ENCODE measurements around the gene ARID1B. TPM values are rescaled to one million over a fixed set of nuclear protein-coding genes. Genes with fewer than 3 reads are reported as not detected.
A peak's percentile ranks its signal among the peaks of the same experiment; 100 is the strongest.
"Not testable (repeated sequence)": the region's sequence is repeated elsewhere in the genome, so short reads cannot be mapped to it uniquely, and the experiment has no call there.

Gene ARID1B
- total RNA-seq, 5 donors from 2014 or later (not counting 1 experiment from before 2014, with no cell fraction given) = 103 to 161 (median 108) TPM

GRCh38 chr6:156943816-156944215, 166.6 kb downstream of the ARID1B start:
- Histone ChIP-seq H3K4me1 (ENCODE audit: control insufficient read depth in 1 of 2, extremely low read depth in 1 of 2, insufficient read depth in 2 of 2, low read length in 2 of 2) (peaks cover 0 to 9% of the 10 kb centered on the region in 2 experiments), H3K9me3 (no peaks in the 10 kb centered on the region), H3K27me3 (replicated peaks in 1 of 2; ENCODE audit: control insufficient read depth in 2 of 2, extremely low read depth in 1 of 2, insufficient read depth in 2 of 2, low read length in 1 of 2) (no peaks in the 10 kb centered on the region), H3K36me3 (ENCODE audit: control insufficient read depth in 2 of 2, extremely low read depth in 1 of 2, insufficient read depth in 1 of 2, low read length in 1 of 2) (no peaks in the 10 kb centered on the region), H3K4me3 (ENCODE audit: control insufficient read depth in 1 of 2, extremely low read depth in 1 of 2, low read length in 1 of 2) (no peak overlapping the region), H3K27ac (ENCODE audit: low read length) (no peak overlapping the region)
- no peak for DNase-seq
- CTCF ChIA-PET = interaction anchor here in 1 of 2 donors (0.6 to 0.9 kb wide), 3 partner anchors 8 to 155 kb away, joined by 3 to 4 read pairs (median 3); no protein-coding TSS in a partner anchor
- Mint-ChIP-seq H3K4me3 (no peak overlapping the region), H3K36me3 (no peaks in the 10 kb centered on the region), H3K27me3 (no peaks in the 10 kb centered on the region), H3K4me1 (peaks cover 66 to 76% (median 68%) of the 10 kb centered on the region in 3 donors), H3K27ac (no peak overlapping the region), H3K9me3 (no peaks in the 10 kb centered on the region)
- no peak for ATAC-seq (replicated peaks in 1 of 4)
- 100% methylated on average over 2 of the region's 4 CpGs for WGBS (ENCODE audit: insufficient coverage)
- POLR2A ChIA-PET = no interaction called here

DNA sequence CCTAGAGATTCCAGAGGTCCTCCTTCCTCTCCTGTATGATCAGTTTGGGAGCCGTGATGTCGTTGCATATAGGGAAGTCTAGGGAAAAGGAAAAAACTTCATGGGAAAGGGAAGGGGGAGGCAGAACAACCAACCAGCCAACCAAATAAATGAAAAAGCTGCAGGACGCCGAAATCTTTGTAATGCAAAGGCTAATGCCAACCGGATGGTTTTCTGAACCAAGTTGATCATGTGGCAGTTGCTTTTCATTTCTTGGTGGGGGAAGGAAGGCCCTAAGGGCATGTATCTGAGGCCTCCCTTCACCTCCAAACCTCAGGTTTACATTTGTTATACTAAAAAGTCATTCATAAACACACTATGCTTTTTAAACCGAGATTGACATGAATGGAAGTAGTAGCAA, 167.2 kb downstream of the ARID1B start:
- Histone ChIP-seq H3K9me3 (no peaks in the 10 kb centered on the region), H3K36me3 (ENCODE audit: control insufficient read depth in 2 of 2, extremely low read depth in 1 of 2, insufficient read depth in 1 of 2, low read length in 1 of 2) (no peaks in the 10 kb centered on the region), H3K4me1 (ENCODE audit: control insufficient read depth in 1 of 2, extremely low read depth in 1 of 2, insufficient read depth in 2 of 2, low read length in 2 of 2) (peaks cover 0 to 9% of the 10 kb centered on the region in 2 experiments), H3K4me3 (ENCODE audit: control insufficient read depth in 1 of 2, extremely low read depth in 1 of 2, low read length in 1 of 2) (no peak overlapping the region), H3K27ac (ENCODE audit: low read length) (no peak overlapping the region), H3K27me3 (replicated peaks in 1 of 2; ENCODE audit: control insufficient read depth in 2 of 2, extremely low read depth in 1 of 2, insufficient read depth in 2 of 2, low read length in 1 of 2) (no peaks in the 10 kb centered on the region)
- no peaks in the 10 kb centered on the region for H3K36me3 Mint-ChIP-seq
- no peak overlapping the region for H3K27ac Mint-ChIP-seq
- H3K4me3 Mint-ChIP-seq = no peak overlapping the region
- ChIA-PET CTCF (interaction anchor here in 1 of 2 donors (0.6 kb wide), 1 partner anchor 63 kb away, joined by 4 read pairs; no protein-coding TSS in a partner anchor), POLR2A (no interaction called here)
- no peak for ATAC-seq (replicated peaks in 1 of 4)
- WGBS (ENCODE audit: insufficient coverage) = 100% methylated on average over 1 of the region's 6 CpGs
- no peaks in the 10 kb centered on the region for H3K9me3 Mint-ChIP-seq
- H3K27me3 Mint-ChIP-seq = no peaks in the 10 kb centered on the region
- DNase-seq = no peak
- H3K4me1 Mint-ChIP-seq = peaks cover 68 to 78% (median 70%) of the 10 kb centered on the region in 3 donors

DNA sequence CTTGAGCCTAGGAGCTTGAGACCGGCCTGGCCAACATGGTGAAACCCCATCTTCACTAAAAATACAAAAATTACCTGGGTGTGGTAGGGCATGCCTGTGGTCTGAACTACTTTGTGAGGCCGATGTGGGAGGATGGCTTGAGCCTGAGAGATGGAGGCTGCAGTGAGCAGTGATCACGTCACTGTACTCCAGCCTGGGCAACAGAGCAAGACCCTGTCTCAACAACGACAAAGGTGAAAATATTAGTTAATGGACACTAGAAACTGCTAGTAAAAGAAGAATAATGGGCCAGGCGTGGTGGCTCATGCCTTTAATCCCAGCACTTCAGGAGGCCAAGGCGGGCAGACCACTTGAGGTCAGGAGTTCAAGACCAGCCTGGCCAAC, 168.6 kb downstream of the ARID1B start:
- H3K27me3 Mint-ChIP-seq = not testable (repeated sequence)

DNA sequence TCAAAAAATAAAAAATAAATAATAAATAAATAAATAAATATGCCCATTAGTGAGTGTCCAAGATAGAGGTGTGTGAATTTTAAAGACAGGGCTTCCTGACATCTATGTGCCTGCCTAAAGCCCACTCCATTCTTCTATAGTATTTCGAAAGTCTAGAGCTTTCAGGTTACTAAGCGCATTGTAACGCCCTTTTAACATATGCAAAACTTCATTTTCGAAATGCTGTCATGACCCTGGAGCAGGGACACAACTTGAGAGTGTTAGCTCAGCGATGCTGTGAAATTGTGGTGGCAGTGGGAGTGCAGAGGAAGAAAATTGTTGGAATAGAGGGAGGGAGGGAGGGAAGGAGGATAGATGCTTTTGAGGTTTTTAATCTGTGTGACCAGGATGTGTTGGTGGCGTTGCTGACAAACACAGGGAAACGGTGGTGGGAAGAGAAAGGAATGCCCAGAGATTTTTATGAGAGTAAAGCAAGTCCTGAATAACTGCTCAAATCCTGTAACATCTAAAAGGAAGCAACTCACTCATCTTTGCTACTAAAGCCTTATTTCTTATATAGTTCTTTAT, 169.3 kb downstream of the ARID1B start:
- Mint-ChIP-seq H3K4me3 (no peak overlapping the region), H3K27me3 (no peaks in the 10 kb centered on the region), H3K4me1 (peaks cover 61 to 76% (median 61%) of the 10 kb centered on the region in 3 donors), H3K36me3 (no peaks in the 10 kb centered on the region), H3K9me3 (no peaks in the 10 kb centered on the region), H3K27ac (no peak overlapping the region)
- H3K27me3 ChIP-seq (replicated peaks in 1 of 2; ENCODE audit: control insufficient read depth in 2 of 2, extremely low read depth in 1 of 2, insufficient read depth in 2 of 2, low read length in 1 of 2) = no peaks in the 10 kb centered on the region
- H3K27ac ChIP-seq (ENCODE audit: low read length) = no peak overlapping the region
- 100% methylated on average over 2 of the region's 7 CpGs for WGBS (ENCODE audit: insufficient coverage)
- H3K36me3 ChIP-seq (ENCODE audit: control insufficient read depth in 2 of 2, extremely low read depth in 1 of 2, insufficient read depth in 1 of 2, low read length in 1 of 2) = no peaks in the 10 kb centered on the region
- POLR2A ChIA-PET = interaction anchor here in 1 of 2 donors (0.6 kb wide), 1 partner anchor 312 kb away, joined by 8 read pairs; no protein-coding TSS in a partner anchor
- DNase-seq (no peak), ATAC-seq (replicated peaks in 1 of 4) (no peak)
- CTCF ChIA-PET = interaction anchor here in 1 of 2 donors (0.9 kb wide), 1 partner anchor 1780 kb away, joined by 4 read pairs; no protein-coding TSS in a partner anchor
- H3K4me1 ChIP-seq (ENCODE audit: control insufficient read depth in 1 of 2, extremely low read depth in 1 of 2, insufficient read depth in 2 of 2, low read length in 2 of 2) = peaks cover 0 to 9% of the 10 kb centered on the region in 2 experiments
- H3K4me3 ChIP-seq (ENCODE audit: control insufficient read depth in 1 of 2, extremely low read depth in 1 of 2, low read length in 1 of 2) = no peak overlapping the region
- H3K9me3 ChIP-seq = no peaks in the 10 kb centered on the region

More for the DNA sequence above, 168.6 kb downstream of the ARID1B start:
- H3K4me1 ChIP-seq (ENCODE audit: control insufficient read depth in 1 of 2, extremely low read depth in 1 of 2, insufficient read depth in 2 of 2, low read length in 2 of 2); ATAC-seq (replicated peaks in 1 of 4); H3K27ac ChIP-seq (ENCODE audit: low read length); H3K27me3 ChIP-seq (replicated peaks in 1 of 2; ENCODE audit: control insufficient read depth in 2 of 2, extremely low read depth in 1 of 2, insufficient read depth in 2 of 2, low read length in 1 of 2); H3K4me3 ChIP-seq (ENCODE audit: control insufficient read depth in 1 of 2, extremely low read depth in 1 of 2, low read length in 1 of 2); POLR2A ChIA-PET; H3K9me3 ChIP-seq; H3K9me3 Mint-ChIP-seq; H3K4me3 Mint-ChIP-seq; H3K36me3 Mint-ChIP-seq; DNase-seq; H3K36me3 ChIP-seq (ENCODE audit: control insufficient read depth in 2 of 2, extremely low read depth in 1 of 2, insufficient read depth in 1 of 2, low read length in 1 of 2): not testable (repeated sequence)
- peaks cover 66 to 83% (median 66%) of the 10 kb centered on the region in 3 donors for H3K4me1 Mint-ChIP-seq
- 94% methylated on average over 3 of the region's 6 CpGs for WGBS (ENCODE audit: insufficient coverage)
- peak overlapping the region in 1 of 2 donors; percentile 6 for H3K27ac Mint-ChIP-seq
- CTCF ChIA-PET = interaction anchor here in 1 of 2 donors (0.9 kb wide), 1 partner anchor 1780 kb away, joined by 4 read pairs; no protein-coding TSS in a partner anchor

DNA sequence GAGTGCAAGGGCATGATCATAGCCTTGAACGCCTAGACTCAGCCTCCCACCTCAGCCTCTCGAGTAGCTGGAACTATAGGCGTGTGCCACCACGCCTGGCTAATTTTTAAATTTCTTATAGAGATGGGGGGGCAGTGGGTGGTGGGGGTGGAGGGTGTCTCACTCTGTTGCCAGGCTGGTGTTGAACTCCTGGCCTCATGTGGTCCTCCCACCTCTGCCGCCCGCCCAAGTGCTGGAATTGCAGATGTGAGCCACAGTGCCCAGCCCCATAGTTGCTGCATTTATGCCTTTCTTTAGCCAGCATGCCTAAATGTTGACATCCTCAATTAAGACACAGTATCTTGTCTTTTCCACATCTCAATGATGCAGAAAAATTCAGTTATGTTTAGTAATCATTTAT, 171.1 kb downstream of the ARID1B start:
- ChIA-PET POLR2A (interaction anchor here in 1 of 2 donors (0.5 kb wide), 1 partner anchor 17 kb away, joined by 5 read pairs; no protein-coding TSS in a partner anchor), CTCF (no interaction called here)
- peaks cover 0 to 15% of the 10 kb centered on the region in 2 experiments for H3K4me1 ChIP-seq (ENCODE audit: control insufficient read depth in 1 of 2, extremely low read depth in 1 of 2, insufficient read depth in 2 of 2, low read length in 2 of 2)
- no peaks in the 10 kb centered on the region for H3K36me3 ChIP-seq (ENCODE audit: control insufficient read depth in 2 of 2, extremely low read depth in 1 of 2, insufficient read depth in 1 of 2, low read length in 1 of 2)
- no peaks in the 10 kb centered on the region for H3K27me3 ChIP-seq (replicated peaks in 1 of 2; ENCODE audit: control insufficient read depth in 2 of 2, extremely low read depth in 1 of 2, insufficient read depth in 2 of 2, low read length in 1 of 2)
- no CpG with 5 or more reads among the region's 6 CpGs for WGBS (ENCODE audit: insufficient coverage)
- Mint-ChIP-seq H3K27me3 (no peaks in the 10 kb centered on the region), H3K9me3 (no peaks in the 10 kb centered on the region), H3K36me3 (no peaks in the 10 kb centered on the region), H3K4me1 (peaks cover 61 to 68% (median 62%) of the 10 kb centered on the region in 3 donors), H3K4me3 (no peak overlapping the region), H3K27ac (no peak overlapping the region)
- DNase-seq (no peak), ATAC-seq (replicated peaks in 1 of 4) (no peak)
- no peak overlapping the region for H3K27ac ChIP-seq (ENCODE audit: low read length)
- H3K4me3 ChIP-seq (ENCODE audit: control insufficient read depth in 1 of 2, extremely low read depth in 1 of 2, low read length in 1 of 2) = no peak overlapping the region
- no peaks in the 10 kb centered on the region for H3K9me3 ChIP-seq

DNA sequence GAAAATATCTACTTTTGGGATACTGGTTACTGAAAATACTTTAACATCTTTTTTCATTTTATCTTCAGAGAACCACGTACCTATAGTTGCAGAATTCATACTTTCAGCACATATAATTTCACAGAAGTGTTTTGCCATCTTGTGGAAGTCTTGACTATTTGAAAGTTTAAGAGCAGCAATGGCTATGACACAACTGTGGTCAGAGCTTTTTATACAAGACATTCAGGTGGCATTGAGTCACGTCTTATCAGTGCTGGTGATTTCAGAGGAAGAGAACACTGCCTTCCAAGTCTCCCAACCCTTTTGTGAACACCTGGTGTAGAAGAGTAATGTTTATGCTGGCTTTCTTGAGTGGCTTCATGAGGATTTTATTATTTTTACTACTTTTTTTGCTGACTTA, 171.6 kb downstream of the ARID1B start:
- Mint-ChIP-seq H3K9me3 (no peaks in the 10 kb centered on the region), H3K27me3 (no peaks in the 10 kb centered on the region), H3K4me3 (no peak overlapping the region), H3K36me3 (no peaks in the 10 kb centered on the region), H3K27ac (no peak overlapping the region), H3K4me1 (peaks cover 65 to 70% (median 66%) of the 10 kb centered on the region in 3 donors)
- H3K9me3 ChIP-seq = no peaks in the 10 kb centered on the region
- H3K27me3 ChIP-seq (replicated peaks in 1 of 2; ENCODE audit: control insufficient read depth in 2 of 2, extremely low read depth in 1 of 2, insufficient read depth in 2 of 2, low read length in 1 of 2) = no peaks in the 10 kb centered on the region
- H3K27ac ChIP-seq (ENCODE audit: low read length) = no peak overlapping the region
- no peaks in the 10 kb centered on the region for H3K36me3 ChIP-seq (ENCODE audit: control insufficient read depth in 2 of 2, extremely low read depth in 1 of 2, insufficient read depth in 1 of 2, low read length in 1 of 2)
- no peak overlapping the region for H3K4me3 ChIP-seq (ENCODE audit: control insufficient read depth in 1 of 2, extremely low read depth in 1 of 2, low read length in 1 of 2)
- ChIA-PET POLR2A (interaction anchor here in 1 of 2 donors (0.5 kb wide), 1 partner anchor 17 kb away, joined by 5 read pairs; no protein-coding TSS in a partner anchor), CTCF (no interaction called here)
- no CpG with 5 or more reads among the region's 2 CpGs for WGBS (ENCODE audit: insufficient coverage)
- no peak for ATAC-seq (replicated peaks in 1 of 4)
- DNase-seq = no peak
- peaks cover 0 to 15% of the 10 kb centered on the region in 2 experiments for H3K4me1 ChIP-seq (ENCODE audit: control insufficient read depth in 1 of 2, extremely low read depth in 1 of 2, insufficient read depth in 2 of 2, low read length in 2 of 2)

All from T-cell (primary cell).